Endothelial cell of umbilical vein (primary cell): ENCODE data around the gene CAPZA2. TPM values are rescaled to one million over a fixed set of nuclear protein-coding genes. Genes with fewer than 3 reads are reported as not detected.

ENCODE experiments used
- BruUV-seq: library from RNA; stranded (reverse); fragments of 400-500 nt; replicated peaks from 2 replicates; lab custom pipeline; 2021; lab: Mats Ljungman, UMichigan
- CTCF ChIA-PET: fragments of 300-600, 350-600 bp; sonication (Branson Sonifier 250); formaldehyde crosslinking; loops from one replicate; lab custom pipeline; 2021; ENCODE audit warnings: antibody characterized with exemption, inconsistent platforms; lab: Charles Lee
- POLR2A ChIA-PET: fragments of 300-600, 350-600 bp; sonication (Branson Sonifier 250); formaldehyde crosslinking; loops from one replicate; lab custom pipeline; 2021; ENCODE audit warnings: antibody characterized with exemption, inconsistent platforms; lab: Charles Lee
- DNase-seq: peaks from one replicate; pipeline ENCODE4 v3.0.0-alpha.2; 2011; ENCODE audit warnings: low read depth, low spot score
- FAIRE-seq: peaks from 2 replicates; lab custom pipeline; 2011; peaks lifted over from hg19 to GRCh38; lab: Jason Lieb, UNC
- H2AFZ ChIP-seq: 2 replicates; pipeline ENCODE4 v1.6.0; 2012; ENCODE audit warnings: low read depth, low read length, control low read depth, inconsistent platforms
- H3K27ac ChIP-seq: 2 replicates; pipeline ENCODE4 v1.5.1; 2011; ENCODE audit warnings: low read depth, mild to moderate bottlenecking, control low read depth, low read length, moderate library complexity; ENCODE audit not compliant: insufficient read depth
- H3K27me3 ChIP-seq, 2 experiments: 2 replicates each; pipeline versions ENCODE4 v1.6.0 to v1.6.1; 2011; ENCODE audit warnings: low read length in 2 of 2, mixed read lengths in 1 of 2; ENCODE audit not compliant: control insufficient read depth in 2 of 2, insufficient read depth in 2 of 2
- H3K36me3 ChIP-seq, 2 experiments: 2 replicates in 1 of 2; 3 replicates in 1 of 2; pipeline ENCODE4 v1.5.1; 2011; ENCODE audit warnings: low read length in 2 of 2, mild to moderate bottlenecking in 1 of 2, moderate library complexity in 1 of 2; ENCODE audit not compliant: control insufficient read depth in 2 of 2, insufficient read depth in 2 of 2; ENCODE audit errors: extremely low read depth in 1 of 2
- H3K4me1 ChIP-seq: 3 replicates; pipeline ENCODE4 v1.5.1; 2011; ENCODE audit warnings: mild to moderate bottlenecking, low read length; ENCODE audit not compliant: control insufficient read depth, insufficient read depth; ENCODE audit errors: extremely low read depth
- H3K4me2 ChIP-seq: 2 replicates; pipeline ENCODE4 v1.6.1; 2011; ENCODE audit warnings: low read length, control low read depth, mixed read lengths; ENCODE audit not compliant: insufficient read depth
- H3K4me3 ChIP-seq, 3 experiments: fragments of 200-600 bp in 1 of 3; sonication (generic), shearing (Covaris generic) in 1 of 3; replicated peaks in 1 of 3; 2 replicates each; pipeline ENCODE4 v1.5.1; 2011 to 2016; ENCODE audit warnings: control low read depth in 3 of 3, low read length in 3 of 3, mild to moderate bottlenecking in 2 of 3, inconsistent platforms in 1 of 3, low read depth in 1 of 3, moderate library complexity in 1 of 3; ENCODE audit not compliant: insufficient read depth in 1 of 3
- H3K79me2 ChIP-seq: 2 replicates; pipeline ENCODE4 v1.6.0; 2012; ENCODE audit warnings: low read length, inconsistent platforms; ENCODE audit not compliant: control insufficient read depth, insufficient read depth
- H3K9ac ChIP-seq: replicated peaks from 2 replicates; pipeline ENCODE3; 2011; ENCODE audit warnings: low read length, control low read depth; ENCODE audit not compliant: insufficient read depth; ENCODE audit errors: extremely low read depth
- H3K9me1 ChIP-seq: replicated peaks from 3 replicates; pipeline ENCODE4 v1.6.0; 2011; ENCODE audit warnings: mild to moderate bottlenecking, low read length; ENCODE audit not compliant: control insufficient read depth, insufficient read depth; ENCODE audit errors: extremely low read depth
- H3K9me3 ChIP-seq: replicated peaks from 2 replicates; pipeline ENCODE4 v1.5.1; 2012; ENCODE audit warnings: low read length, inconsistent platforms; ENCODE audit not compliant: control insufficient read depth, insufficient read depth
- H4K20me1 ChIP-seq: replicated peaks from 2 replicates; pipeline ENCODE3; 2011; ENCODE audit warnings: mild to moderate bottlenecking, low read length; ENCODE audit not compliant: control insufficient read depth, insufficient read depth; ENCODE audit errors: extremely low read depth
- FOS ChIP-seq: IDR thresholded peaks from 2 replicates; pipeline ENCODE4 v1.6.1; 2011; ENCODE audit warnings: mild to moderate bottlenecking, low read length, moderate library complexity, borderline replicate concordance; ENCODE audit not compliant: insufficient read depth
- JUN ChIP-seq: IDR thresholded peaks from 2 replicates; pipeline ENCODE4 v1.6.1; 2011; ENCODE audit warnings: borderline replicate concordance, low read depth; ENCODE audit not compliant: insufficient read length, insufficient read depth
- MAX ChIP-seq: IDR thresholded peaks from 2 replicates; pipeline ENCODE4 v1.6.1; 2011; ENCODE audit not compliant: insufficient read depth, insufficient read length
- POLR2A ChIP-seq: IDR thresholded peaks from 2 replicates; pipeline ENCODE4 v1.6.1; 2012; ENCODE audit warnings: low read depth, mild to moderate bottlenecking, control low read depth, low read length
- POLR2AphosphoS5 ChIP-seq: IDR thresholded peaks from 2 replicates; pipeline ENCODE4 v1.6.1; 2012; ENCODE audit warnings: low read depth, mild to moderate bottlenecking, control low read depth, low read length, moderate library complexity; ENCODE audit not compliant: insufficient read depth
- dilution Hi-C: fragments of 300-500 bp; cut with MboI; formaldehyde crosslinking; loops from one replicate; pipeline ENCODE4 v1.15.0; 2019; ENCODE audit warnings: low sequenced_read_pairs; ENCODE audit not compliant: extremely low pct_ligation_motif_present
- intact Hi-C: fragments of 100-400 bp; cut with micrococcal nuclease; formaldehyde crosslinking; loops from one replicate; pipeline ENCODE4 v1.10.0; 2022
- polyA plus RNA-seq, 4 experiments: library from polyadenylated mRNA; depleted of rRNA in 3 of 4; stranded (reverse) in 3 of 4; unstranded in 1 of 4; fragments of >200 nt; gene quantifications; 2 replicates each; pipeline versions ENCODE4 v1.2.1 to v1.2.3, GENCODE V29; 2011 to 2012; ENCODE audit warnings: missing spikeins in 1 of 4
- total RNA-seq: library from RNA; stranded (reverse); gene quantifications from 2 replicates; pipeline ENCODE4 v1.2.3, GENCODE V29; 2021

The CAPZA2 gene
- total and polyA plus RNA-seq, 2 donors (not counting 3 experiments of a cell fraction or from before 2014, with no cell fraction given), result 48.1 to 347 TPM

GRCh38 chr7:116836911-116837310, 25.5 kb upstream of the CAPZA2 start:
- CTCF ChIA-PET, result interaction anchor here (1.4 kb wide), 1 partner anchor 23 kb away, joined by 5 read pairs; no protein-coding TSS in a partner anchor
- H3K79me2 ChIP-seq, result no peaks in the 10 kb centered on the region

GRCh38 chr7:116837586-116837985, 24.8 kb upstream of the CAPZA2 start:
- DNase-seq (no peak), FAIRE-seq (no peak)
- TF ChIP-seq POLR2AphosphoS5, result no peak
- no peak for TF ChIP-seq MAX
- Histone ChIP-seq H3K9me1 (no peaks in the 10 kb centered on the region), H3K27me3 (no peaks in the 10 kb centered on the region), H3K4me1 (no peaks in the 10 kb centered on the region), H3K27ac (no peak overlapping the region), H3K79me2 (no peaks in the 10 kb centered on the region), H3K36me3 (no peaks in the 10 kb centered on the region), H4K20me1 (no peaks in the 10 kb centered on the region), H3K4me2 (no peak overlapping the region), H3K9ac (no peak overlapping the region), H2AFZ (no peak overlapping the region), H3K4me3 (no peak overlapping the region), H3K9me3 (no peaks in the 10 kb centered on the region)
- ChIA-PET POLR2A (no interaction called here), CTCF (interaction anchor here (1.4 kb wide), 1 partner anchor 23 kb away, joined by 5 read pairs; no protein-coding TSS in a partner anchor)
- no TSS peak for BruUV-seq
- dilution Hi-C loops (no loop called here), intact Hi-C loops (no loop called here)

More at GRCh38 chr7:116836911-116837310, 25.5 kb upstream of the CAPZA2 start:
- Histone ChIP-seq H4K20me1 (no peaks in the 10 kb centered on the region), H3K27ac (no peak overlapping the region), H3K4me3 (no peak overlapping the region), H3K9me1 (no peaks in the 10 kb centered on the region), H3K9me3 (no peaks in the 10 kb centered on the region), H3K4me1 (no peaks in the 10 kb centered on the region), H2AFZ (no peak overlapping the region), H3K27me3 (no peaks in the 10 kb centered on the region), H3K9ac (no peak overlapping the region), H3K4me2 (no peak overlapping the region), H3K36me3 (no peaks in the 10 kb centered on the region)
- dilution Hi-C loops, result no loop called here
- intact Hi-C loops, result no loop called here
- TF ChIP-seq FOS, result peak; percentile 12
- TF ChIP-seq POLR2A, result no peak
- peak; percentile 15 for TF ChIP-seq JUN
- BruUV-seq, result no TSS peak
- no peak for FAIRE-seq
- POLR2A ChIA-PET, result no interaction called here
- no peak for DNase-seq
